PC-9 (cell line): Measurements from ENCODE around the gene POLA1. TPM values are rescaled to one million over a fixed set of nuclear protein-coding genes. Genes with fewer than 3 reads are reported as not detected.
A peak's percentile ranks its signal among the peaks of the same experiment; 100 is the strongest.

Experiments
- BruUV-seq: library from RNA; stranded (reverse); fragments of 400-500 nt; replicated peaks from 2 replicates; lab custom pipeline; 2021; lab: Mats Ljungman, UMichigan
- CTCF ChIA-PET: fragments of 300-600 bp; sonication (Branson Sonifier 250); formaldehyde crosslinking; loops from one replicate; lab custom pipeline; 2022; ENCODE audit warnings: antibody characterized with exemption; lab: Charles Lee
- POLR2A ChIA-PET: fragments of 300-600 bp; sonication (Branson Sonifier 250); formaldehyde crosslinking; loops from one replicate; lab custom pipeline; 2022; ENCODE audit warnings: antibody characterized with exemption; ENCODE audit not compliant: unreplicated experiment; lab: Charles Lee
- DNase-seq, 2 experiments: peaks; one replicate each; pipeline versions ENCODE4 v3.0.0 to v3.0.0-alpha.2; 2015 to 2022; ENCODE audit warnings: mixed read lengths in 1 of 2
- H2AFZ ChIP-seq: fragments of 200-600 bp; sonication (generic); 2 replicates; pipeline ENCODE4 v1.8.1; 2017; ENCODE audit warnings: antibody characterized with exemption
- H3F3A ChIP-seq: fragments of 200-600 bp; sonication (generic); 2 replicates; pipeline ENCODE4 v1.8.1; 2017; ENCODE audit warnings: antibody characterized with exemption, mild to moderate bottlenecking, low read depth; ENCODE audit not compliant: insufficient read depth
- H3K27ac ChIP-seq: fragments of 200-600 bp; sonication (generic); 2 replicates; pipeline ENCODE4 v1.6.1; 2016; ENCODE audit warnings: mixed run types
- H3K27me3 ChIP-seq: fragments of 200-600 bp; sonication (generic); 2 replicates; pipeline ENCODE4 v1.6.1; 2016; ENCODE audit warnings: low read depth, mixed run types; ENCODE audit not compliant: insufficient read depth
- H3K36me3 ChIP-seq: fragments of 200-600 bp; sonication (generic); 2 replicates; pipeline ENCODE4 v1.6.1; 2016; ENCODE audit warnings: low read depth, mixed run types
- H3K4me1 ChIP-seq: fragments of 200-600 bp; sonication (generic); replicated peaks from 2 replicates; pipeline ENCODE4 v1.6.1; 2016; ENCODE audit warnings: mixed run types; ENCODE audit not compliant: insufficient read depth
- H3K4me2 ChIP-seq: fragments of 200-600 bp; sonication (generic); 2 replicates; pipeline ENCODE4 v1.6.1; 2017; ENCODE audit warnings: mixed run types
- H3K4me3 ChIP-seq: fragments of 200-600 bp; sonication (generic); 2 replicates; pipeline ENCODE4 v1.6.1; 2016; ENCODE audit warnings: mixed run types
- H3K79me2 ChIP-seq: fragments of 200-600 bp; sonication (generic); 2 replicates; pipeline ENCODE4 v1.6.1; 2017; ENCODE audit warnings: low read depth, mixed run types
- H3K9me2 ChIP-seq: fragments of 200-600 bp; sonication (generic); 2 replicates; pipeline ENCODE4 v1.8.1; 2017; ENCODE audit warnings: mild to moderate bottlenecking; ENCODE audit not compliant: insufficient read depth
- H3K9me3 ChIP-seq: fragments of 200-600 bp; sonication (generic); 2 replicates; pipeline ENCODE4 v1.8.1; 2016; ENCODE audit warnings: low read depth; ENCODE audit not compliant: insufficient read depth
- H4K20me1 ChIP-seq: fragments of 200-600 bp; sonication (generic); 2 replicates; pipeline ENCODE4 v1.8.1; 2017; ENCODE audit not compliant: insufficient read depth
- CTCF ChIP-seq: fragments of 200-600 bp; sonication (generic); conservative IDR thresholded peaks from 2 replicates; pipeline ENCODE4 v1.6.1; 2017; ENCODE audit warnings: mixed run types, antibody characterized with exemption, mild to moderate bottlenecking, moderate library complexity
- EZH2 ChIP-seq: fragments of 200-600 bp; sonication (generic); IDR thresholded peaks from 2 replicates; pipeline ENCODE4 v1.8.0; 2017; ENCODE audit warnings: antibody characterized with exemption, low read depth
- intact Hi-C: fragments of 100-400 bp; cut with micrococcal nuclease; formaldehyde crosslinking; loops from one replicate; pipeline ENCODE4 v1.10.0; 2022; ENCODE audit not compliant: unreplicated experiment
- total RNA-seq: library from RNA; stranded (reverse); gene quantifications from 2 replicates; pipeline ENCODE4 v1.2.3, GENCODE V29; 2021

POLA1 gene
- total RNA-seq, 1 experiment from 2014 or later: 24.6 TPM

- POLR2A ChIA-PET: no interaction called here
- no peak for DNase-seq
- Histone ChIP-seq H3K4me2 (no peak overlapping the region), H4K20me1 (no peaks in the 10 kb centered on the region), H3K79me2 (no peaks in the 10 kb centered on the region), H3K36me3 (no peaks in the 10 kb centered on the region), H3K27me3 (no peaks in the 10 kb centered on the region), H2AFZ (no peak overlapping the region), H3K9me2 (no peaks in the 10 kb centered on the region), H3K9me3 (no peaks in the 10 kb centered on the region), H3K27ac (no peak overlapping the region), H3K4me3 (no peak overlapping the region), H3F3A (no peaks in the 10 kb centered on the region), H3K4me1 (no peaks in the 10 kb centered on the region)
- no peak for TF ChIP-seq EZH2
- intact Hi-C loops: no loop called here
- no TSS peak for BruUV-seq
- CTCF ChIA-PET: no interaction called here
Measured at GRCh38 chrX:24828600-24828999, 134.9 kb downstream of the POLA1 start.

- Histone ChIP-seq H3K9me3 (no peaks in the 10 kb centered on the region), H3K27ac (no peak overlapping the region), H4K20me1 (no peaks in the 10 kb centered on the region), H2AFZ (no peak overlapping the region), H3K4me2 (no peak overlapping the region), H3K36me3 (no peaks in the 10 kb centered on the region), H3K4me1 (no peaks in the 10 kb centered on the region), H3K79me2 (no peaks in the 10 kb centered on the region), H3K27me3 (no peaks in the 10 kb centered on the region), H3K9me2 (no peaks in the 10 kb centered on the region), H3K4me3 (no peak overlapping the region), H3F3A (no peaks in the 10 kb centered on the region)
- ChIA-PET CTCF (no interaction called here), POLR2A (no interaction called here)
- no TSS peak for BruUV-seq
- DNase-seq: no peak
- intact Hi-C loops: no loop called here
- TF ChIP-seq CTCF (no peak), EZH2 (no peak)
Measured at GRCh38 chrX:24833695-24834094, 140.0 kb downstream of the POLA1 start.

GRCh38 chrX:24837966-24838365 lies 144.2 kb downstream of the POLA1 start:
- Histone ChIP-seq H3K4me3 (no peak overlapping the region), H3K4me1 (no peaks in the 10 kb centered on the region), H3K27ac (no peak overlapping the region), H4K20me1 (no peaks in the 10 kb centered on the region), H3K9me3 (no peaks in the 10 kb centered on the region), H3K9me2 (no peaks in the 10 kb centered on the region), H3K27me3 (no peaks in the 10 kb centered on the region), H2AFZ (no peak overlapping the region), H3K79me2 (no peaks in the 10 kb centered on the region), H3K36me3 (no peaks in the 10 kb centered on the region), H3K4me2 (no peak overlapping the region), H3F3A (no peaks in the 10 kb centered on the region)
- ChIA-PET CTCF (interaction anchor here (0.8 to 2.1 kb wide), 3 partner anchors 191 to 306 kb away, joined by 3 to 11 read pairs (median 5); no protein-coding TSS in a partner anchor), POLR2A (no interaction called here)
- no TSS peak for BruUV-seq
- no peak for TF ChIP-seq CTCF
- no peak for TF ChIP-seq EZH2
- no peak for DNase-seq
- intact Hi-C loops: loop anchor here (1.0 kb wide), 1 partner anchor 306 kb away; no protein-coding TSS in a partner anchor

GRCh38 chrX:24838629-24839028 lies 144.9 kb downstream of the POLA1 start:
- intact Hi-C loops: loop anchor here (1.0 kb wide), 1 partner anchor 306 kb away; no protein-coding TSS in a partner anchor
- POLR2A ChIA-PET: no interaction called here
- no peaks in the 10 kb centered on the region for H3K79me2 ChIP-seq
- TF ChIP-seq CTCF (peak; percentile 69), EZH2 (no peak)
- H3K4me2 ChIP-seq: no peak overlapping the region
- H3K36me3 ChIP-seq: no peaks in the 10 kb centered on the region
- H3K27me3 ChIP-seq: no peaks in the 10 kb centered on the region
- peak in 1 of 2 experiments; percentile 2 for DNase-seq
- no peaks in the 10 kb centered on the region for H3F3A ChIP-seq
- no peak overlapping the region for H3K4me3 ChIP-seq
- no peak overlapping the region for H2AFZ ChIP-seq
- H3K9me2 ChIP-seq: no peaks in the 10 kb centered on the region
- CTCF ChIA-PET: interaction anchor here (0.6 to 2.1 kb wide), 5 partner anchors 122 to 305 kb away, joined by 3 to 11 read pairs (median 4); no protein-coding TSS in a partner anchor
- no TSS peak for BruUV-seq
- H3K4me1 ChIP-seq: no peaks in the 10 kb centered on the region
- H3K9me3 ChIP-seq: no peaks in the 10 kb centered on the region
- no peaks in the 10 kb centered on the region for H4K20me1 ChIP-seq
- H3K27ac ChIP-seq: no peak overlapping the region
